GM12873 (cell line): Measurements from ENCODE around the gene SKOR1.

Experiments used
- TF ChIP-seq, protein P1 (sequence below): IDR thresholded peaks from 2 replicates; pipeline ENCODE4 v1.5.1; 2012; ENCODE audit warnings: low read depth, mild to moderate bottlenecking, moderate library complexity, low read length, control low read depth; ENCODE audit not compliant: insufficient read depth; ENCODE audit errors: missing control alignments

The SKOR1 gene

DNA sequence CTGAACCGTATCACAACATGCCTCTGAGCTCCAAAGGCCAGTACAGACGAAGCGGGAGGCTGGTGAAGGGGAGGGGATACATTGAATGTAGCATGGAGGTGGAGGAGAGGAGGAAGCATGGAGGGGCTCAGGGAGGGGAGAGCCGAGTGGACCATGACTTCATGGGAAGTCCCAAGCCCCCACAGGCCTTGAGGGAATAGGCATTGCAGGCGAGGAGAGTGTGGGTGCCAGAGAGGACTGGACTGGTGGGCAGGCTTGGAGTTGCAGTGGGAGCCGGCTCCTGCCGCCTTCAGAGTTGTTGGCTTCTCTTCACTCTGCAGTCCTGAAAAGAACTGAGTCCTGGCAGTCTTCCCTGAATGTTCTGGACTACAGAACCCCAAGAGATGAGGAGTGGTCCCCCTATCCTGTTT is 17.8 kb downstream of the SKOR1 start:
- TF ChIP-seq, protein P1, sequence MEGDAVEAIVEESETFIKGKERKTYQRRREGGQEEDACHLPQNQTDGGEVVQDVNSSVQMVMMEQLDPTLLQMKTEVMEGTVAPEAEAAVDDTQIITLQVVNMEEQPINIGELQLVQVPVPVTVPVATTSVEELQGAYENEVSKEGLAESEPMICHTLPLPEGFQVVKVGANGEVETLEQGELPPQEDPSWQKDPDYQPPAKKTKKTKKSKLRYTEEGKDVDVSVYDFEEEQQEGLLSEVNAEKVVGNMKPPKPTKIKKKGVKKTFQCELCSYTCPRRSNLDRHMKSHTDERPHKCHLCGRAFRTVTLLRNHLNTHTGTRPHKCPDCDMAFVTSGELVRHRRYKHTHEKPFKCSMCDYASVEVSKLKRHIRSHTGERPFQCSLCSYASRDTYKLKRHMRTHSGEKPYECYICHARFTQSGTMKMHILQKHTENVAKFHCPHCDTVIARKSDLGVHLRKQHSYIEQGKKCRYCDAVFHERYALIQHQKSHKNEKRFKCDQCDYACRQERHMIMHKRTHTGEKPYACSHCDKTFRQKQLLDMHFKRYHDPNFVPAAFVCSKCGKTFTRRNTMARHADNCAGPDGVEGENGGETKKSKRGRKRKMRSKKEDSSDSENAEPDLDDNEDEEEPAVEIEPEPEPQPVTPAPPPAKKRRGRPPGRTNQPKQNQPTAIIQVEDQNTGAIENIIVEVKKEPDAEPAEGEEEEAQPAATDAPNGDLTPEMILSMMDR, result no peak

DNA sequence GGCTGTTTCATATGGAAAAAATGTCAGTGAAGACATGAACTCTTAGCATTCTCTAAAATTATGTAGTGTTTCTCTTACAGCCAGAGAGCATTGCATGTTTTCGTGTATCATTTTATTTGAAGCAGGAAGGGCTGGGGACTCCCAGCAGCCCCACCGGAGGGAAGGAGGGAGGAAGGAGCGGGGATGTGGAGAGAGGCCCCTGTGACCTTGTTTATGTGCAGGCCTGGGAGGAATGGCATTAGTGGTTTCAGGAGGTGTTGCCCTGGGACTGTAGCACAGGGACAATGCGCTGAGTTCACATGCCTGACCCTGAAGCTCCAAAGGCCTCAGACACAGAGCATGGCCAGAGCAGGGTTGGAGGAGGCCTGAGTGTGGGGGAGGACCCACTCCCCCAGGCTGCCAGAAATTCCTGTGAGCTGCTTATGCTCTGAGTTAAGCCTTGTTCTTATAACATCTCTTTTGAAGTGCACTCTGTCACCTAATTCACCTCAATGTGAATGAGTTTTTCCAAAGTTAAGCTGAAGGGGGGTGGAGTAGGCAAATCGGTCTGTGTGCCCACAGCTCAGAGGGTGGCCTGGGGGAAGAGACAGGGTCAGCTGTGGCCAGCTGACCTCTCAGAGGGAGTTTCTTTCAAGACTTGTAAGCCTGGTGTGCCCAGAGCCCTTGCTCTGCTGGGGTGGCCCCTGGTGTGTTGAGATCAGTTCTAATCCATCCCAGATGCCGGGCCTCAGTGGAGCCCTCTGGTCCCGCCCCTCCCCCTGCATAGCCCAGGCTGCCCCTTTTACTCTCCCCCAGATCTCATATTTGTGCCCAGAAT is 18.5 kb downstream of the SKOR1 start:
- TF ChIP-seq, protein P1, result no peak

DNA sequence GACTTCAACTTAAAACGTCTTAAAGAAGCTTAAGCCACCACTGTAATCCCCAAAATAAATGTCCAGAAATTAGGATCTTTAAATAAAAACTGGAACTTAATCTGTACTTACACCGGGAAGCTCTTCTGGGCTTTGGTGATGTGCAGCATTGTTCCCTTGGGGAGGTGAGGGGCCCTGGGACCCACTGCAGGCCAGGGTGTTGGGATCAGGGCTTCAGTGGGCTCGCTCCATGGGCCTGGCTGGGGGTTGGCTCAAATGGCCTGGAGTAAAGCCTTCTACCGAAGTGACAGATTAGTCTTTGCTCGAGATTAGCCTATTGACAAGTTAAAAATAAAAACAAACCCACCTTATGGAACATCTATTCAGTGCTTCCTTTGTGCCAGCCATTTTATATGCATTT is 20.7 kb downstream of the SKOR1 start:
- TF ChIP-seq, protein P1, result no peak

DNA sequence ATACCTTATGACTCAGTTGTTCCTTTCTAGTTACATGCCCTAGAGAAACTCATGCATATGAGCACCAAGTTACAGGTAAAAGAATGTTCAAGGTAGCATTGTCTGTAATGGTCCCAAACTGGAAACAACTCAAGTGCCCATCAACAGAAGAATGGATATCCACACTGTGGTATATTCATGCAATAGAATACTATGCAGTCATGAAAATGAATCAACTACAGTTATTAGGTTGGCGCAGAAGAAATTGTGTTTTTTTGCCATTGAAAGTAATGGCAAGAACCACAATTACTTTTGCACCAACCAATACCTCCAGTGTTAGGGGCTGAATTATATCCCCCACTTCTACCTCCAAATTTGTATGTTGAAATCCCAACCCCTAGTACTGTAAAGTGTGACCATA is 24.2 kb downstream of the SKOR1 start:
- TF ChIP-seq, protein P1, result no peak

GRCh38 chr15:67850336-67850735 is 25.0 kb downstream of the SKOR1 start:
- TF ChIP-seq, protein P1, result no peak

GRCh38 chr15:67850994-67851571 is 25.8 kb downstream of the SKOR1 start:
- TF ChIP-seq, protein P1, result no peak

GRCh38 chr15:67852418-67852817 is 27.1 kb downstream of the SKOR1 start:
- TF ChIP-seq, protein P1, result no peak
